ENCODE measurements around the gene UNC93B1.
"Not testable (repeated sequence)": the region's sequence is repeated elsewhere in the genome, so short reads cannot be mapped to it uniquely, and the experiment has no call there.

The UNC93B1 gene

DNA sequence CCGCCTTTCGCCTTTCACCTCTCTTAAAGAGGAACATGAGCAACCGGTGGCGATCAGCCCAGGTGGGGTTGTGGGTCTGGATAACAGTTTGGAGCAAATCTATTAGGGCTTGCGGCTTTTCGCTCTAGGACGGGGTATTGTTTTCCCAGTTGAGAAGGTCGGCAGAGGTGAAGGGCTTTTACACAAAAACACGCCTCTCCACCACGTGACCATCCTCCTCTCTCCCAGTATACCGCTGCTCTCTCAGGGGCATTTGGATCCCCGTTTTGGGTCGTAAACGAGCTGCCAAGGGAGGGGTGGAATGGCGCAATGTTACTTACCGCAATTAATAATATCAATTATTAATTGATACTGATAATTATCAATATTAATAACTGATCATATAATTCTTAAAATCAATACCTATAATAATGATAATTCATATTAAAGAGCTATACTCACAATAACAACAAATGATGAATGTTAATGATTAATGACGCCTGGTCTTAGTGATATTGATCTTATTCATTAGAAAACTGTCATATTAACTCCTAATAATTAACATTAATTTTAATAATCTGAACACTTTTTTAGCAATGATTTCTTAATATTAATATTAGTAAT is 21.5 kb downstream of the UNC93B1 start:
- not testable (repeated sequence) for DNase-seq

- DNase-seq: not testable (repeated sequence)
These were observed 22.7 kb downstream of the UNC93B1 start for GRCh38 chr11:67981226-67981625.

GRCh38 chr11:67978766-67979418 is 25.0 kb downstream of the UNC93B1 start:
- not testable (repeated sequence) for DNase-seq

- not testable (repeated sequence) for DNase-seq
These were observed 29.2 kb downstream of the UNC93B1 start for GRCh38 chr11:67974746-67975145.

GRCh38 chr11:67965830-67966348 is 38.0 kb downstream of the UNC93B1 start:
- not testable (repeated sequence) for DNase-seq

DNA sequence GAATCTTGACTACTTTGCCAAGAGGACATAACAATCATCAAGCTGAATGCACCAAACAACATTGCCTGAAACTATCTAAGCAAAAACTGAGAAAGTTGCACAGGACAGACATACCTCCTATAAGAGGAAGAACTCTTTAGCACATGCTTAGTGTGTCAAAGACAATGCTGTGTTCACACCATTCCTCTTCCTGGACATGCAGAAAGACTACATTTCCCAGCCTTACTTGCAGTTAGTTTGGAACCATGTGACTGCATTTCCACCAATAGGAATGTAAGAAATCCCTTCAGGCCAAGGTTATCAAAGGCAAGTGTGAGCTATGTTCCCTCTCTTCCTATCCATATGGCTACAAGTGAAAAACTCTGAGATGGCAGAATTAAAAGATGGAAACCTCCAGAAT is 39.2 kb downstream of the UNC93B1 start:
- not testable (repeated sequence) for DNase-seq

DNA sequence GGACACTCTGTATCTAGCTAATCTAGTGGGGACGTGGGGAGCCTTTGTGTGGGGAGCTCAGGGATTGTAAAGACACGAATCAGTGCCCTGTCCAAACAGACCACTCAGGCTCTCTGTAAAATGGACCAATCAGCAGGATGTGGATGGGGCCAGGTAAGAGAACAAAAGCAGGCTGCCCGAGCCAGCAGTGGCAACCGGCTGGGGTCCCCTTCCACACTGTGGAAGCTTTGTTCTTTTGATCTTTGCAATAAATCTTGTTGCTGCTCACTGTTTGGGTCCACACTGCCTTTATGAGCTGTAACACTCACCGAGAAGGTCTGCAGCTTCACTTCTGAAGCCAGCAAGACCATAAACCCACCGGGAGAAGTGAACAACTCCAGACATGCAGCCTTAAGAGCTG is 40.0 kb downstream of the UNC93B1 start:
- DNase-seq: not testable (repeated sequence)

DNA sequence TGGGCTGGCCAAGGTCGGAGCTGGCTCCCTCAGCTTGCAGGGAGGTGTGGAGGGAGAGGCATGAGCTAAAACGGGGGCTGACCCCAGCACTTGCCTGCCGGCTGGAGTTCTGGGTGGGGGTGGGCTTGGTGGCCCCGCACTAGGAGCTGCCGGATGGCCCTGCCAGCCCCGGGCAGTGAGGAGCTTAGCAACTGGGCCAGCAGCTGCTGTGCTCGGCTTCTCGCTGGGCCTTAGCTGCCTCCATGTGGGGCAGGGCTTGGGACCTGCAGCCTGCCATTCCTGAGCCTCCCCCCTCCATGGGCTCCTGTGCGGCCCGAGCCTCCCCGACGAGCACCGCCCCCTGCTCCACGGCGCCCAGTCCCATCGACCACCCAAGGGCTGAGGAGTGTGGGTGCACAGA is 40.7 kb downstream of the UNC93B1 start:
- DNase-seq: not testable (repeated sequence)

- not testable (repeated sequence) for DNase-seq
These were observed 47.7 kb downstream of the UNC93B1 start for GRCh38 chr11:67956236-67956635.

- peak; percentile 50 for DNase-seq
These were observed 48.4 kb downstream of the UNC93B1 start for GRCh38 chr11:67955461-67956007.

GRCh38 chr11:67954971-67955370 is 48.9 kb downstream of the UNC93B1 start:
- not testable (repeated sequence) for DNase-seq

GRCh38 chr11:67954251-67954650 is 49.6 kb downstream of the UNC93B1 start:
- DNase-seq: not testable (repeated sequence)

DNA sequence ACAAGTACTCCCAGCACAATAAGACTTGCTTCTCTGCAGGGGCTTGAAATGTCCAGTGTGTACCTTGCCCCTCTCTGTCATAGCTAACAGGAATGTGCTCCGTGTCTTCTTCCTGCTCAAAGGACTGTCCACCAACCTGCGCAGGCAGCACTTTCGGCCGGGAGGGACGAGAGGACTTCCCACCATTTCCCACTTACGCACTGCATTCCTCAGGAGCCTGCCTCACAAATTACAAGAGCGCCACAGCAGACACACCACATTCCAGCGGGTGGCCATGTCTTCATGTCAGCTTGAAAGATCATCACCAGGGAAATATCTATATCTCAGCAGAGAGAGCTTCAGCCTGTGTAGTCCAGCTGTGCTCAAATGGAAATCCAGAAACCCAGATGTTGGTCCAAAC is 53.2 kb downstream of the UNC93B1 start:
- DNase-seq: not testable (repeated sequence)

DNA sequence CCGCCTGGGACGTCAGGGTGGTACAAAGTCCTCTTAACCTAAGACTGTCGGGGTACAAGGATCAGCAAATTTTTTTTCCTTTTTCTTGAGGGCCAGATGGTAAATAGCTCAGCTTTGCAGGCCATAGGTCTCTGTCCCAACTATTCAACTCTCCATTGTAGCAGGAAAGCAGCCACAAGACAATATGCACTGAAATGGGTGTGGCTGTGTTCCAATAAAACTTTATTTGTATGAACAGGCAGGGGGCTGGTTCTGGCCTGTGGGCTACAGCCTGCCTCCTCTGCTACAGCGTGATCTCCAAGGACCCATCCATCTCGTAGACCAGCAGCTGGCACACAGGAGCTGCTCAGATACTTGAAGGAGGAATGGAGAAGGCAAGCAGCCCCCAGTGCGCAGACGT is 56.1 kb downstream of the UNC93B1 start:
- DNase-seq: not testable (repeated sequence)

- not testable (repeated sequence) for DNase-seq
These were observed 57.5 kb downstream of the UNC93B1 start for GRCh38 chr11:67946403-67946802.

DNA sequence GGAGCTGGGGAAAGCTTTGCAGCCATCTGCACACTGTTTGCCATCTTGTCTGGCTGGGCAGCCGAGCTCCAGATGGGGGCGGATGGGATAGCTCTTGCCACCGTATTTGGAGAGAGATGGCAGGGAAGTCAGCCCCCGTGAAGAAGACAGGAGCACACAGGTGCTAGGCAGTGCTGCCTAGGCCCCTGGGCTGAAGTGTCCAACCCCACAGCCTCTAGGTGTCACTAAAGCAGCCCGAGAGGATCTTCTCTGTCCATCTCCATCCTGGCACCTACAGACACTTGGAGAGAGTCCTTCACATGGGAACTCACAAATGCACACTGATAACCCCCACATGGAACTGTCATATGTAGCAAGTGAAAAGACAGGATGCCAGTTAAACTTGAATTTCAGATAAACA is 60.5 kb downstream of the UNC93B1 start:
- DNase-seq: not testable (repeated sequence)
